Thyroid gland (tissue), 4 donors: ENCODE data around the gene STX8. TPM values are rescaled to one million over a fixed set of nuclear protein-coding genes. Genes with fewer than 3 reads are reported as not detected.
A peak's percentile ranks its signal among the peaks of the same experiment; 100 is the strongest.

Experiments used
- DNase-seq, 2 donors: peaks; one replicate each; pipeline ENCODE4 v3.0.0-alpha.2; 2019
- H3K27ac ChIP-seq, 3 donors: fragments of 200-600 bp; sonication (generic); 1 replicate in 2 of 3; 2 replicates in 1 of 3; pipeline ENCODE4 v1.5.1; 2016 to 2019; ENCODE audit warnings: mild to moderate bottlenecking in 1 of 3, moderate library complexity in 1 of 3
- H3K27me3 ChIP-seq: fragments of 200-600 bp; sonication (generic); one replicate; pipeline ENCODE4 v1.5.1; 2019
- H3K36me3 ChIP-seq, 2 donors: fragments of 200-600 bp; sonication (generic); one replicate each; pipeline ENCODE4 v1.5.1; 2016 to 2019
- H3K4me1 ChIP-seq, 2 donors: fragments of 200-600 bp; sonication (generic); one replicate each; pipeline ENCODE4 v1.5.1; 2017 to 2019
- H3K4me3 ChIP-seq, 3 donors: fragments of 200-600 bp; sonication (generic); replicated peaks in 1 of 3; 1 replicate in 2 of 3; 2 replicates in 1 of 3; pipeline ENCODE4 v1.5.1; 2016; ENCODE audit warnings: mild to moderate bottlenecking in 1 of 3
- H3K9me3 ChIP-seq: fragments of 200-600 bp; sonication (generic); one replicate; pipeline ENCODE4 v1.5.1; 2017
- CTCF ChIP-seq, 6 experiments: fragments of 200-600 bp in 3 of 6; fragments of 450-650 bp in 3 of 6; sonication (generic) in 3 of 6; IDR thresholded peaks; one replicate each; pipeline ENCODE4 v1.5.1; 2016 to 2019; ENCODE audit warnings: antibody characterized with exemption in 6 of 6, mild to moderate bottlenecking in 2 of 6, inconsistent platforms in 1 of 6, moderate library complexity in 1 of 6
- POLR2A ChIP-seq, 2 donors: fragments of 450-650 bp; IDR thresholded peaks; one replicate each; pipeline ENCODE4 v1.6.1; 2017; ENCODE audit warnings: antibody characterized with exemption in 2 of 2, mild to moderate bottlenecking in 2 of 2, moderate library complexity in 1 of 2
- WGBS, 2 donors: methylation state at CpG; one replicate each; pipeline ENCODE4 v1.1.5; 2017; 5-methylcytosine and 5-hydroxymethylcytosine counted together
- intact Hi-C: fragments of 100-400 bp; cut with DNase I; formaldehyde crosslinking; loops from one replicate; pipeline ENCODE4 v1.15.1; 2023
- total RNA-seq, 4 donors: library from RNA; depleted of rRNA; stranded (reverse); fragments of >200 nt; gene quantifications; one replicate each; pipeline ENCODE4 v1.2.3, GENCODE V29; 2016

STX8 gene
- total RNA-seq, 4 donors from 2014 or later: 67.6 to 88.9 (median 72.7) TPM

DNA sequence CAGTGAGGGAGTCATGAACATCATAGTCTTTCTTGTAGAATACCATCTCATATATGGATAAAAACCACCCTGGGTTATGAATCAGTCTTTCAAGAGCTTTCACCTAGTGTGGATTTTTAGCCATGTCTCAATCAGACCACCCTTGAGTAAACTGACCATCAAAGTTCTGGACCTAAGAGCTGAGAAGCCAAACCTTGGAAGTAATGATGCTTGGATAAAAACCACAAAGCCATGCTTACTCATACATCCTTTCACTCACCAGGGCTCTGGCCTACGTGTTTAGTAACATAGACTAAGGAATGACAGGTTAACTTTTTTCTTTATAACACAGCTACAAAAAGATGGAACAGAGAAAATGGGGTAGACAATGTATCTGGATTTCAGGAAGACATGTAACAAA, 167.2 kb downstream of the STX8 start:
- no peak overlapping the region for H3K4me3 ChIP-seq
- DNase-seq: no peak
- 81 to 91% methylated on average over 1 of the region's 1 CpG for WGBS, 2 donors
- no peak overlapping the region for H3K27ac ChIP-seq
- TF ChIP-seq CTCF (IDR thresholded peaks at IDR 0.05) (no peak), POLR2A (IDR thresholded peaks at IDR 0.05) (no peak)
- H3K27me3 ChIP-seq: no peaks in the 10 kb centered on the region
- intact Hi-C loops: no loop called here
- H3K4me1 ChIP-seq: no peaks in the 10 kb centered on the region
- H3K36me3 ChIP-seq: no peaks in the 10 kb centered on the region
- H3K9me3 ChIP-seq: no peaks in the 10 kb centered on the region

- Histone ChIP-seq H3K4me1 (no peaks in the 10 kb centered on the region), H3K9me3 (no peaks in the 10 kb centered on the region), H3K27ac (no peak overlapping the region), H3K4me3 (no peak overlapping the region), H3K27me3 (no peaks in the 10 kb centered on the region), H3K36me3 (no peaks in the 10 kb centered on the region)
- DNase-seq: no peak
- no peak for TF ChIP-seq CTCF (IDR thresholded peaks at IDR 0.05)
- TF ChIP-seq POLR2A (IDR thresholded peaks at IDR 0.05): no peak
- intact Hi-C loops: no loop called here
- WGBS, 2 donors: 97% methylated on average over 2 of the region's 2 CpGs
These were observed 169.5 kb downstream of the STX8 start for GRCh38 chr17:9406046-9406606.

DNA sequence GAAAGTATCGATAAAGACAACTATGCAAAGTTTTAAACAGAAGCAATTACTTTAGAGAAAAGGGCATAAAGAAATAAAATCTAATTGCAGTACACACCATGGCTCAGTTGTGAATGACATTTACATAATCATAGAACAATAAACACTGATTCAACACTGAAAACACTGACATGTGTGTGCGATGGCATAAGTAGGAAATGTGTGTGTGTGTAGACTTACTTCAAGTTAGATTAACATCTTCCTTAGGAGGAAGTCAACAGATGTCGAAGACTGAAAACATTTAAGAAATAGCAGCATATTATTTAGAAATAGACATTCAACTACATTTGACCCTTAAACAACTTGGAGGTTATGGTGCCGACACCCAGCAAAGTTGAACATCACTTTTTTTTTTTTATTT, 172.4 kb downstream of the STX8 start:
- H3K27ac ChIP-seq: no peak overlapping the region
- 96 to 97% methylated on average over 4 of the region's 4 CpGs for WGBS, 2 donors
- DNase-seq: no peak
- H3K4me3 ChIP-seq: no peak overlapping the region
- no peaks in the 10 kb centered on the region for H3K36me3 ChIP-seq
- H3K4me1 ChIP-seq: no peaks in the 10 kb centered on the region
- no peaks in the 10 kb centered on the region for H3K27me3 ChIP-seq
- no peak for TF ChIP-seq CTCF (IDR thresholded peaks at IDR 0.05)
- TF ChIP-seq POLR2A (IDR thresholded peaks at IDR 0.05): no peak
- intact Hi-C loops: no loop called here
- H3K9me3 ChIP-seq: no peaks in the 10 kb centered on the region

- Histone ChIP-seq H3K4me1 (no peaks in the 10 kb centered on the region), H3K27ac (no peak overlapping the region), H3K4me3 (no peak overlapping the region), H3K36me3 (no peaks in the 10 kb centered on the region), H3K27me3 (no peaks in the 10 kb centered on the region), H3K9me3 (no peaks in the 10 kb centered on the region)
- intact Hi-C loops: no loop called here
- no peak for DNase-seq
- WGBS, 2 donors: 94 to 95% methylated on average over 9 of the region's 9 CpGs
- TF ChIP-seq POLR2A (IDR thresholded peaks at IDR 0.05): no peak
- TF ChIP-seq CTCF (IDR thresholded peaks at IDR 0.05): peak in 1 of 6 experiments; percentile 23
These were observed 172.9 kb downstream of the STX8 start for GRCh38 chr17:9402590-9403199.

DNA sequence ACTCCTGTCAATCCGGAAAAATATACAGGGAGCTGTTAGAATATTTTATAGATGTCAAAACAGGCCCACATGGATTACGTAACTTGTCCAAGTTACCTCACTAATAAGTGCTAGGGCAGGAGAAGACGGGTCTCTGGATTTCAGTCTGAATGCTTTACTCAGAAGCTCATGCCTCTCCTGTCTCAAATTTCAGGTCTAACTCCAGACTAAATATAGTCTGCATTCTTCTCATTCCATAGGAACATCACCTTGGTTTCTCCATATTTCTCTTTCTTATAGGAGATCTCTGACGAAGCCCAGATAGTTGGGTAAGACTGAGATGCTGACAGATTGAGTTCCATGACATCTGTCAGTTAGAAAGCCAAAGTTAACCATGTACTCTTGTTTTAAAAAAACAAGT, 174.2 kb downstream of the STX8 start:
- DNase-seq: no peak
- Histone ChIP-seq H3K4me1 (no peaks in the 10 kb centered on the region), H3K9me3 (no peaks in the 10 kb centered on the region), H3K36me3 (no peaks in the 10 kb centered on the region), H3K27ac (no peak overlapping the region), H3K27me3 (no peaks in the 10 kb centered on the region), H3K4me3 (no peak overlapping the region)
- intact Hi-C loops: no loop called here
- 86% methylated on average over 4 of the region's 4 CpGs for WGBS, 2 donors
- no peak for TF ChIP-seq POLR2A (IDR thresholded peaks at IDR 0.05)
- no peak for TF ChIP-seq CTCF (IDR thresholded peaks at IDR 0.05)
